Right hindlimb (tissue), 1 donor: ENCODE measurements around the gene BAIAP2.
A peak's percentile ranks its signal among the peaks of the same experiment; 100 is the strongest.
"Not testable (repeated sequence)": the region's sequence is repeated elsewhere in the genome, so short reads cannot be mapped to it uniquely, and the experiment has no call there.

Source experiments
- DNase-seq: peaks from one replicate; pipeline ENCODE4 v3.0.0-alpha.2; 2018

The BAIAP2 gene

GRCh38 chr17:81022344-81022676 lies 12.6 kb upstream of the BAIAP2 start:
- DNase-seq = peak; percentile 55

DNA sequence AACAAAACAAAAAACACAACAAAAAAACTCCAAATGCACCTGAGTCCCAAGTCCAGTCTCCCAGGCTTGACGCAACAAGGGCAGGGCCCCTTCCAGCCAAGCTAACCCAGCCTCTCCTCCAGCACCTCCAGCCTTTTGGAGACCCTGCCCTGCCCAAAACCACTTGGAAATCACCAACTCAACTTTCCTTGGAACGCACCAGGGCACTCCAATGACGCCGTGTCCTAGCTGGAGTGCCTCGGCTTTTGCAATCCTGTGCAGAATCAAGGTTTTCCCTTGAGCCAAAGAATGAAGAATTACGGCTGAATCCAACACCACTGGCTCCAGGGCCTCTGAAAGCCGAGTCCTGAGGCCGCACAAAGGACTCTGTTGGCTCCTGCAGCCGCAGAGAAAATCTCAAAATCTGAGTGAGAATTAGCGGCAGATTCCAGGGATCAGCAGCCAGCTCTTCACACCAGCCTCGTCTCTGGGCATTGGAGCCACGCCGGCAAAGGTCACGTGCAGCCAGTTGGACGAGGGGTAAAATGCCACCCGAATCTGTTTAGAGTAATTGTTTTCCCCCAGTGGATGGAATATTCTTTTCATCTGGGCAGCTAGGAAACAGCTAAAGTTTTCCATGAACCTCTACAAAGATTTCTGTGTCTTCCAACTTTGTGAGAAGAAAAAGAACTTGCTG lies 9.7 kb upstream of the BAIAP2 start:
- DNase-seq = peak; percentile 79

DNA sequence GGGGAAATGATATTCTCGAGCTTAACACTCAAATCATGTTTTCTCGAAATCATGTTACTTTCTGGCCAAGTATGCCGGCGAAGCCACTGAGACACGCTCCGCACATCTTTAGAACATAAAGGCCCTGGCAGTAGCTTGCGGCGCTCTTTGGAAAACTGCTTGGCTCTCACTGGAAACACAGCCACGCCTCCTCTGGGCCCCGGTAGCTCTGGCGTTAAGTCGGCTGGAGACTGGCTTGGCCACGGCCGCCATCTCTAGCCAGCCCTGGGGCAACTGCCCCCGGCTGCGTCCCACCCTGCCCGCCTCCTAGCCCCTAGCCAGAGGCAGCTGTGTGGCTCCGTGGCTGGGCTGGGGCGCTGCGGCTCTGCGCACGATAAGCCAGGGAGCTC lies 9.2 kb upstream of the BAIAP2 start:
- DNase-seq = peak; percentile 89

GRCh38 chr17:81026266-81027036 lies 8.5 kb upstream of the BAIAP2 start:
- DNase-seq = no peak

DNA sequence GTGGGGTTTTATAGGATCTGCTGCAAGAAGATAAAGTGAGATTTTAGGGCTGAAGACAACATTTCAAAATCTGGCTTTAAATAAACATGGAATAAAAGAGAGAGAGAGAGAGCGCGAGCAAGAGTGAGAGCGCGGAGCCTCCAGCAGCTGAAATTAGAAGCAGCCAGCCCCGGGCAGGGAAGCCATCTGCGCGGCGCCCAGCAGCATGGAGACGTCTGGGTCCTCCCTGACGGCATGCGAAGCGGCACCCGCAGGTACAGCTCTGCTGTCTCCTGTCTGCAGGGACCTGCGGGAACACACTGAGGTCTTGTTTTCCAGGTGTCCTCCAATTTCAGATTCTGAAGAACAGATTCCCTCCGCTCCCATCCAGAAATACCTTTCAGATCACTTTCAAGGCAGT lies 7.9 kb upstream of the BAIAP2 start:
- no peak for DNase-seq

DNA sequence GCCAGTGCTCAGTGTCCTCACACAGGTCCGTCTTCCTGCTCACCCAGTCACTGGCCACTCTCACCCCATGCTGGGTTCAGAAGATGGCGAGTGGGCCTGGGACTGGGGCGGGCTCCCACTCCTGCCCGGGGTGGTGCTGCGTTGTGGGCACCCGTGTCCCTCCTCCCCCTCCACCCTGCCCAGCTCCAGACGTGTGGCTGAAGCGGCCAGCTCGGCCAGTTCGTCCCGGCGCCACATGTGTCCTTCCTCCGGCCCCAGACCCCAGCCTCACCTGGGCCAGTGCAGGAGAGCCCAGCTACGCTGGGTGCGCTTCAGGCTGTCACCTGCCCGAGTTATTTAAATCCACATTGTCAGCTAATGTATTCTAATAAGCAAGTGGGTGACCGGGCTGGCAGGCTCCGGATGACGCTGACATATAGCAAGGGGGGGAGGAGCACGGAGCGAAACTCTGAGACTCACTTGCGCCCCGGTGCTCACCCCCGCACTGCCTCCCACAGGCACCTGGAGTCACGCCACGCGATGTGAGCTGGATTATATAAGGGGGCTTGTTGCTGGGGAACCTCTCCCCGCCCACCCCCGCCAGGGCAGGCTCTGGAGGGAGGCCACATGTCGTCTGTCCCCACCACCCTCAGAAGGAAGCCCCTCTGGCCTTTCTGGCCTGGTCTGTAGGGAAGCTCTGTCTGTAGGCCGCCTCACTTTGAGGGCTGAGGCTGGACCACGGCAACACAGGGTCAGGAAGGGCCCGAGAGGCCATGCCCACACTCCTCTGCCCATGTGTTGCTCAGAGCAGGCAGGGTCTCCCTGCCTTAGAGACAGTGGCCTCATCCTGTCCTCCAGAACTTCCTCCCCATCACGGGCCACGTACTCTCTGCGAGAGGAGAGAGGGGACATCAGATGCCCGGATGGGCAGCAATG lies 7.1 kb upstream of the BAIAP2 start:
- no peak for DNase-seq

DNA sequence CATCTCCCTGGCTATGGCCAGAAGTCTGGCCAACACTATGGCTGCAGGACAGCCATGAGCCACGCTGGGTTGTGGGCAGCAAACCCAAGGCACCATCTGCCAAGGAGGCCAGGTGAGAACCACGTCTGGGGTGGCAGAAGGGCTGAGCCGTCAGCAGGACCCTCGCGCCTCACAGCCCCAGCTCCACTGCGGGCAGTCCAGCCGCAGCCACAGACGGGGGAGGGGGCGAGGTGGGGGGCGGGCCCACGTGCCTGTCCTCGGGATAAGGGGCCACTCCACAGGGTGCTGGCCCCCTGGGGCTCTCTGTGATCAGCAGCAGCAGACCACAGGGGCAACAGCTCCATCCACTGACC lies 6.5 kb upstream of the BAIAP2 start:
- no peak for DNase-seq

- DNase-seq = no peak
Measured at GRCh38 chr17:81029859-81030258, 5.1 kb upstream of the BAIAP2 start.

DNA sequence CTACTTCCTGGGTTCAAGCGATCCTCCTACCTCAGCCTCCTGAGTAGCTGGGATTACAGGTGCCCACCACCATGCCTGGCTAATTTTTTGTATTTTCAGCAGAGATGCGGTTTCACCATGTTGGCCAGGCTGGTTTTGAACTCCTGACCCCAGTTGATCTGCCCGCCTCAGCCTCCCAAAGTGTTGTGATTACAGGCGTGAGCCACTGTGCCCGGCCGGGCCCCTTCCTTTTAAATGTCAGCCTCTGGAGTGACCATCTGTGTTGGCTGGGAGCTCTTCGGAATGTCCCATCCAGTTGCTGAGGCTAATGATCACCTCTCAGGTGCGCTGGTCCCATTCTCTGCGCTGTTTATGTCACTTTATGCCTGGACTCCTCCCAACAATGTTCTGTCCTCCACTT lies 4.6 kb upstream of the BAIAP2 start:
- not testable (repeated sequence) for DNase-seq

DNA sequence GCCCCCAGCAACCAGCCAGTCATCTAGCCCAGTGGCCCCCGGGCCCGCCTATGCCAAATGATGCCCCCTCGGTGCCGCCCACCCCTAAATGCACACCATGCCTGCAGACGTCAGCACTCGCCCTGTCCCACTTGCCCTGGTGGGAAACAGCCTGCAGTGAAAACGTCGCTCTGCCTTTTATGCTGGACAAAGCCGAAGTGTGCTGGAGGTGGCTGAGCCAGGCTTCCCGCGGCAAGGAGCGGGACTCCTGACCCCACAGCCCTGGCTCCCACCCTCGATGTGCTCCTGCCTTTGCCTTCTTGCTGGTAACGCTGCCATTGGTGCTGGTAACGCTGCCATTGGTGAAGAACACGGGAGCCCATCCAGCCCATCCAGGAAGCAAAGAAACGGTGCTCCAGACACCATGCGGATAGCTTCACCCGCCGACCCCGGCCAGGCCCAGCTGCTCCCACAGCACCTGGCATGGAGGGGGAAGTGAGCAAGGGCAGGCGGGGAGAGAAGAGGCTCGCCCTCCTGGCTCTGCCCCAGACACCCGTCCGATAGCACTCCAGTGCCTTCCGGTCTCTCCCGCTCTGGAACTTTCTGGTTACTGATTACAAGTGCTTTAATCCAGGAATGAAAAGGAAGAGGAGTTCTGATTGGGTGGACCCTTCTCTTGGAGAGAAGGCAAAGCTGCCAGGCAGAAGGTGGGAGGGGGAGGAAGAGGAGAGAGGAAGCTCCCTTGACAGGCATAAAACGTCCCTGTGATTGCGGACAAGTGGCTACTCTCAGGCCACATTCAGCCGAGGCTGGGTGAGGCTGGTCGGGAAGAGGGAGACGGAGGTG lies 4.0 kb upstream of the BAIAP2 start:
- DNase-seq = no peak

DNA sequence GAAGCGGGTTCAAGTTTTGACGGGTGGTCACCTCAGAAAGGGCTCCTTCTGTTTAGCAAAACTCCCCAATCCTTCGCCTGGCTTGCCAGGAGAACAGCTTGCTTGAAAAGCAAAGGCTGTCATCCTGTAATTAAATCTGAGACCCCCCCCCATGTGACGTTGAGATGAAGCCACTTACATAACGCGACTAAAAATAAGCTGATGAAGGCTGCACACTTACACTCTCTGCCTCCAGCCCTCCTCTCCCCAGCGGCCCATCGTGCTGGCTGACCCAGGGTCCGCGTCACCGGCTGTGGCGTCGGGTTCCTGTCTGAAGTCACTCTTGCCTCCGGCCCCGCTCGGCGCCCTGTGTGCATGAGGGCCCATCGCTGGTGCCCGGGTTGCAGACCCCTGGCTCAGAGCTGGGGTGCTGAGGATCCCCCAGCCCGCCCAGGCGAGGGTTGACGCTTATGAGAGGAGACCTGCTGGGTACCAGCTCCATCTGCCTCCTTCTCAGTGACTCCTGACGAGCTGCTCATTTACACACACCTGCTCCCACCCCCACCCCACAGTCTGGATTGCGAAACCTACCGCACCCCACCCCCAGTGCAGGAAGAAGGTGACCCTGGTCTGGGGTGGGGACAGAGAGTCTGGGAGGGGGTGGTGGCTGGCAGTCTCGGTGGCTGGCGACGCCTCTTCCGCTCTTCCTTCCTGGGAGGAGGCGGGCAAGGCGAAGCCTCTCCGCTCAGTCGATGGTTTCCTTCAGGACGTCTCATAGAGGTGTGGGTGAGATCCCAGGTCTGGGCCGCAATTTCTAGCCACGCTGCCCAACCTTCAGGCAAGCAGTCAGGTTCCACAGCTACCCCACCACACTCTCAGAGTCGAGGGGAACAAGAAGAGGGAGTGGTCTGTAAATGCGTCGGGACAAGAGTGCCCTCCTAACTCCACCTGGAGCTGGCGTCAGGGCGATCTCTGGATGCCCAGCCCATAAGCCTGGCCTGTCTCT lies 3.1 kb upstream of the BAIAP2 start:
- DNase-seq = no peak

DNA sequence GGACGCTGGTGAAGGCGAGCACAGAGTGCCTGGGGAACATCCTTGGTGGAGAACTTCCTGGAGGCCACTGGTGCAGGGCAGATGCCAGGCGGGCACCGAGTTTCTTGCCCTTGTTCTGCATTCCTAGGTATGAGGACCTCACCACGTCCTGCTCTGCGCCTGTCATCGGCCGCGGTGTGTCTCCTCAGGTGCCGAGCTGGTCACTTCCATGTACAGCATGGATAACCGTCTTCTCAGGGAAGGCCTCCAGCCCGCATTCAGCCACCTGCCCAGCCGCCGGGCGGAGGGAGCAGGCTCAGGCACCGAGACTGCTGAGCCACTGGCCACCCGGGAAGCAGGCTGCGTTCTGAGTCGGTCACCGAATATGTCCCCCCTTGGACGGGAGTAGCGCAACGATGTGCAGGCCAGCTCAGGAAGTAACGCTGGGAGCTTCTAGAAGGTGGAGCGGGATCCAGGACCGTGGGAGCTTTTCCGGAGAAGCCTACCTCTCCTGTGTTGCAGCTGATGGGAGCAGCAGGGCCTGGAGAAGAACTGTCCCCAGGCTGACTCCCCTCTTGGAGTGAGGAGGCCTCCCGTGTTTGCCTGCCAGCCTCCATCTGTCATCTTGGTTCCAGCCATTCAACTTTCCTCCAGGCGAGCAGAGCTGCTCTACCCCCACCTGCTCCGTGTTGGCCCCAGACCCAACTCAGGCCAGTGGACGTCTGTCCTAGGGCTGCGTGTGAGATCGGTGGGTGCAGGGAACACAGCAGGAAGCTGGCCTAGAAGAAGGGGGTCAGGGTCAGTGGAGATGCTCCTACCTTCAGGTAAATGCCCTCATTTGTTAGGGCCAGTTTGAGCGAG lies 2.1 kb upstream of the BAIAP2 start:
- no peak for DNase-seq

- DNase-seq = no peak
Measured at GRCh38 chr17:81033535-81034167, 1.3 kb upstream of the BAIAP2 start.

DNA sequence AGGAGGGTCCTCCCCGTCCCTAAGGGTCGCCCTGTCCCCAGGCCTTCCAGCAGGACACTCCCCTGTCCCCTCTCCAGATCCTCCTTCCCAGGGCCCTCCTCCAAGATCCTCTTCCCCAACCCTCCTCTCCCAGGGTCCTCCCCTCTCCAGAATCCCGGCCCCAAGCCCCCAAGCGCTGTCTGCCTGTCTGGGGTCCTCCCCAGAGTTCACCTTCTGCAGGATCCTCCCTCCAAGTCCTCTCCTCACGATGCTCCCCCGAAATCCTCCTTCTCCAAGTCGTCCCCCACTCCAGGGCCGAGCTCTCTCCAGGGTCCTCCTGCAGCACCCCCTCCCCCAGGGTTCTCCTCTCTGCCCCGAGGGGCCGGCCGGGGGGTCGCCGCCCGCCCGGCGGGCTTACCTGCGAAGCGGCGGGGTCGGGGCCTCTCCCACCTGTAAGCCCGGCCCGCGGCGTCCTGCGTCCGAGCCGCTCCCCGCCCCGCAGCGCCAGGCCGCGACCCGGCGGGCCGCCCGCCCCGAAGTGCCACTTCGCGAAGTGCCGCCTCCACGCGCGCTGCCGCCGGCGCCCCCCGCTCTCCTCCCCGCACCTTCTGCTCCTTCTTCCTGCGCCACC lies 678 bp upstream of the BAIAP2 start:
- DNase-seq = peak; percentile 58

DNA sequence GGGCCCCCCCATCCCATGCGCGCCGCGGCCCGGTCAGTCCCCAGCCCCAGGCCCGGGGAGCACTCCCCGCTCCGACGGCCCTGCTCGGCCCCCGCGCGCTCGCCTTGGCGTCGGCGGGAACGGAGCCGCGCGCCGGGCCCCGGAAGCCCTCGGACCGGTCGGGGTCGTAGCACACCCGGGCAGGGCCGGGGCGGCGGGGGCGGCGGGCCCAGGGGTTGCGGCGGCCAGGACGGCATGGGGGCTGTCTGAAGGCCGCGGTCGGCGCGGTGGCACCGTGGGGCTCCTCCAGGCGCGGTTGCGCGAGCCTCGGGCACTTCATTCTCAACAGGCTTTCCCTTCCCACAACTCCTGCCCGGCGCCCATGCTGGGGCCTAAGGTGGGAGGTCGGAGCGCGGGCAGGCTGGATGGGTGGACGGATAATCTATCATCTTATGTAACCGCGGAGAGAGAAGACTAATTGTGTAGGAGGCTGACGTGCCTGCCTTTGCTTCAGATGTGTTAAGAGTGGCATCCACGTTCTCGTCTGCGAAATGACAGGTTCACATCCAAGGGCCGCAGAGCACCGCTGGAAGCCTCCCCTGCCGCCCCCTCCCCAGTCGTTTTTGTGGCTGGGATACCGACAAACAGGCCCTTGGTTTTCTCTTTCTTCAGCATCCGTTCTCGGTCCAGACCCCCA lies 708 bp downstream of the BAIAP2 start:
- no peak for DNase-seq

GRCh38 chr17:81036197-81036941 lies 1.4 kb downstream of the BAIAP2 start:
- peak; percentile 69 for DNase-seq

DNA sequence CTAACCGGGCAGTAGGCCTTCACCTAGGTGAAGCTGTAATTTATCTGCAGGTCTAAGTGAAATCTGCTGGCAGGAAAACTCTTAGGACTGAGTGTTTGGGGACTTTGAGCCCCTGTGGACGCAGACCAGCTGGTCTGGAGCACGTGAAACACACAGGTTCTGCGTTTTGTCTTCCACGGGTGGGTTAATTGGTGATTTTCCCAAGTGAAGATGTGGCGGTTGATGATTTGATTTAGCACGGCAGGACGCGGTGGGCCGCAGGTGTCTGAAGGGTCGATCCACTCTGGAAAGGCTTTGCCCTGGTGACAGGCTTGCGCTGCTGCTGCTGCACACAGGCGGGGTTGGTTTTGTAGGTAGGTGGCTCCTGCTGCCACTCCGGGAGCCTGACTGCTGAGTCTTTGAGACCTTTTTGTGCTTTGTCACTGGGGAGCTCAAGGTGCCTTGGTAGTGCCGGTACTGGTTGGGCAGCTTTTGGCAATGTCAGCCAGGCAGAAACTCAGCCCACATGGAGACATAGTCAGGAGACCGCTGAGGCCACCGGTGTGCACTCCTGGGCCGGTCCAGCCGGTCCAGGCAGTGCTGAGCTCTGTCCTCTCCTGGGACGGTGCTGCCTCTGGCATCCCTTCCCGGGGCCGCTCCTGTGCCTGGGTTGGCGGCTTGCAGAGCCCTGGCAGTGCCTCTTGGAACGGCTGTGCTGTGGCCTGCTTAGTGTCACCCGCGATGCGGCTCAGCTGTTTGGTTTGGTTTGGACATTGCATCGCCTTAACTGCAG lies 2.3 kb downstream of the BAIAP2 start:
- DNase-seq = peak; percentile 64
